22Rv1 (cell line): ENCODE results near the gene RNF220.

ENCODE experiments used
- ZFX ChIP-seq: fragments of 450-650 bp; IDR thresholded peaks from 2 replicates; pipeline ENCODE4 v1.6.1; 2017; ENCODE audit warnings: antibody characterized with exemption, borderline replicate concordance
- TF ChIP-seq, protein P1 (sequence below): fragments of 450-650 bp; IDR thresholded peaks from 2 replicates; pipeline ENCODE4 v1.5.1; 2017; ENCODE audit warnings: mild to moderate bottlenecking

DNA sequence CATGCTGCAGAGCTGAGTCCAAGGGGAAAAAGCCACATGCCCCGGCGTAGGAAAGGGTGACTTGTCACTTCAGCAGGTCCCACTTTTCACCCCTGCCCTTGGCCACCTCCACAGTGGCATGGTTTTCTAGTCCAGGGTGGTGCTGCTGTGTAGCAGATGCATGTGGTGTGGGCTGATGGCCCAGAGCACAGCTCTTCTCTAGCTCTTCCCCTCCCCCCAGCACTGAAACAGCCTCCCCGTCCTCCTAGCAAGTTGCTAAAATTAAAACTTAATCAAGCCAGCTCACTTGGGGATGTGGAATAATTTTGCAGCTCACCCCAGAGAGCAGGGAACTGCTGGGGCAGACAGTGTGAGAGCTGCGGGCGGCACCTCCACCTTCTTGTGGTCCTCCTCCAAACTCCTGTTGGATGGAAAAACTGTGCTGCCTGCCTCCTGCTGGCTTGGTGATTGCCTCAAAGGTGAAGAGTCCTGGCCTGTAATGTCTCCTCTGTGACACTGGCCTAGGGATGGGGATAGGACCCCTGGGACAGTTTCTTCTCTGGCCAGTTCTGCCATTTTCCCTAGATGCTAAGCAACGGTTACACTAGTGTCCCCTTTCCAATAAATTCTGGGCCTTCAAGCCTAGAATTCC is 91.6 kb downstream of the RNF220 start:
- TF ChIP-seq, protein P1, sequence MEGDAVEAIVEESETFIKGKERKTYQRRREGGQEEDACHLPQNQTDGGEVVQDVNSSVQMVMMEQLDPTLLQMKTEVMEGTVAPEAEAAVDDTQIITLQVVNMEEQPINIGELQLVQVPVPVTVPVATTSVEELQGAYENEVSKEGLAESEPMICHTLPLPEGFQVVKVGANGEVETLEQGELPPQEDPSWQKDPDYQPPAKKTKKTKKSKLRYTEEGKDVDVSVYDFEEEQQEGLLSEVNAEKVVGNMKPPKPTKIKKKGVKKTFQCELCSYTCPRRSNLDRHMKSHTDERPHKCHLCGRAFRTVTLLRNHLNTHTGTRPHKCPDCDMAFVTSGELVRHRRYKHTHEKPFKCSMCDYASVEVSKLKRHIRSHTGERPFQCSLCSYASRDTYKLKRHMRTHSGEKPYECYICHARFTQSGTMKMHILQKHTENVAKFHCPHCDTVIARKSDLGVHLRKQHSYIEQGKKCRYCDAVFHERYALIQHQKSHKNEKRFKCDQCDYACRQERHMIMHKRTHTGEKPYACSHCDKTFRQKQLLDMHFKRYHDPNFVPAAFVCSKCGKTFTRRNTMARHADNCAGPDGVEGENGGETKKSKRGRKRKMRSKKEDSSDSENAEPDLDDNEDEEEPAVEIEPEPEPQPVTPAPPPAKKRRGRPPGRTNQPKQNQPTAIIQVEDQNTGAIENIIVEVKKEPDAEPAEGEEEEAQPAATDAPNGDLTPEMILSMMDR: no peak
- TF ChIP-seq ZFX: no peak
